Lower leg skin (tissue), 4 donors: ENCODE data around the gene B3GALT6. TPM values are rescaled to one million over a fixed set of nuclear protein-coding genes. Genes with fewer than 3 reads are reported as not detected.

Experiments
- DNase-seq, 2 donors: peaks; one replicate each; pipeline ENCODE4 v3.0.0-alpha.2; 2019; ENCODE audit warnings: low spot score in 2 of 2
- H3K4me3 ChIP-seq: fragments of 200-600 bp; sonication (generic); 2 replicates; pipeline ENCODE4 v1.5.1; 2017; ENCODE audit warnings: mild to moderate bottlenecking, low read depth; ENCODE audit not compliant: poor library complexity, severe bottlenecking
- CTCF ChIP-seq, 3 donors: fragments of 450-650 bp; IDR thresholded peaks; one replicate each; pipeline ENCODE4 v1.5.1; 2016; ENCODE audit warnings: antibody characterized with exemption in 3 of 3, mild to moderate bottlenecking in 3 of 3, moderate library complexity in 2 of 3
- POLR2A ChIP-seq, 2 donors: fragments of 450-650 bp; IDR thresholded peaks; one replicate each; pipeline ENCODE4 v1.6.1; 2016 to 2017; ENCODE audit warnings: antibody characterized with exemption in 2 of 2, mild to moderate bottlenecking in 1 of 2, moderate library complexity in 1 of 2
- WGBS, 2 donors: methylation state at CpG; one replicate each; pipeline ENCODE4 v1.1.5; 2018; 5-methylcytosine and 5-hydroxymethylcytosine counted together
- intact Hi-C: fragments of 100-400 bp; cut with DNase I; formaldehyde crosslinking; loops from one replicate; pipeline ENCODE4 v1.15.0; 2023; ENCODE audit warnings: low total_unique reads
- total RNA-seq, 4 donors: library from RNA; depleted of rRNA; stranded (reverse); fragments of >200 nt; gene quantifications; one replicate each; pipeline ENCODE4 v1.1.0, GENCODE V29; 2016

B3GALT6 gene
- total RNA-seq, 4 donors from 2014 or later = 12.8 to 26.1 (median 18.9) TPM

GRCh38 chr1:1226566-1227362 lies 5.3 kb upstream of the B3GALT6 start:
- DNase-seq = no peak
- 89 to 91% methylated on average over 40 to 44 of the region's 44 CpGs for WGBS, 2 donors
- no peak overlapping the region for H3K4me3 ChIP-seq
- TF ChIP-seq CTCF (IDR thresholded peaks at IDR 0.05) (no peak), POLR2A (IDR thresholded peaks at IDR 0.05) (no peak)
- intact Hi-C loops = no loop called here

- no peak overlapping the region for H3K4me3 ChIP-seq
- no peak for DNase-seq
- intact Hi-C loops = no loop called here
- 98 to 100% methylated on average over 7 to 10 of the region's 25 CpGs for WGBS, 2 donors
- TF ChIP-seq POLR2A (IDR thresholded peaks at IDR 0.05) (no peak), CTCF (IDR thresholded peaks at IDR 0.05) (no peak)
Observed at GRCh38 chr1:1227386-1227785, 4.7 kb upstream of the B3GALT6 start.

- intact Hi-C loops = no loop called here
- DNase-seq = no peak
- no peak overlapping the region for H3K4me3 ChIP-seq
- TF ChIP-seq CTCF (IDR thresholded peaks at IDR 0.05) (no peak), POLR2A (IDR thresholded peaks at IDR 0.05) (no peak)
- WGBS, 2 donors = 91 to 98% methylated on average over 28 to 30 of the region's 30 CpGs
Observed at GRCh38 chr1:1228187-1228586, 3.9 kb upstream of the B3GALT6 start.

- 88 to 92% methylated on average over 27 to 28 of the region's 28 CpGs for whole genome bisulfite sequencing, 2 donors
- H3K4me3 ChIP-seq = no peak overlapping the region
- no peak for TF ChIP-seq POLR2A (IDR thresholded peaks at IDR 0.05)
- no peak for TF ChIP-seq CTCF (IDR thresholded peaks at IDR 0.05)
- DNase-seq = no peak
- intact Hi-C loops = no loop called here
Observed at GRCh38 chr1:1228596-1229321, 3.3 kb upstream of the B3GALT6 start.

DNA sequence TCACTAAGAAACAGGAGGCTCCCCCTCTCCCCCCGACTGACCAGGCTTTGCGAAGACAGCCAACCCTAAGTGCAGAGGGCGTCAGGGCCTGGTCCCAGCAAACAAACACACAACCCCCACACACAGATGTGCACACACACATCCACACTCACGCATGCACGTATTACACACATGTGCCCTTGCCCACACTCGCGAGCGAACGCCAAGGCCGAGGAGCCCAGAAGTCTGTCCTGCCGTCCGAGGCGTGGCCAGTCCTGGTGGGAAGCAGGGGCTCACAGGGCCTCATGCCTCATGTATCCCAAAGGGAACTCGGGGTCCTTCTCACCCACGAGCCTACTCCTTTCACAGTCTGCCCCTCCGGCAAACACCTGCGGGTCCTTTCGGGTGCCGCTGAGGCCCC lies 2.3 kb upstream of the B3GALT6 start:
- WGBS, 2 donors = 81 to 92% methylated on average over 16 to 19 of the region's 19 CpGs
- intact Hi-C loops = no loop called here
- TF ChIP-seq POLR2A (IDR thresholded peaks at IDR 0.05) (no peak), CTCF (IDR thresholded peaks at IDR 0.05) (no peak)
- no peak for DNase-seq
- no peak overlapping the region for H3K4me3 ChIP-seq
